Measurements from ENCODE around the gene KCNJ10. TPM values are rescaled to one million over a fixed set of nuclear protein-coding genes. Genes with fewer than 3 reads are reported as not detected.
A peak's percentile ranks its signal among the peaks of the same experiment; 100 is the strongest.

KCNJ10 gene
- total RNA-seq, 1 experiment from 2014 or later, result not detected

DNA sequence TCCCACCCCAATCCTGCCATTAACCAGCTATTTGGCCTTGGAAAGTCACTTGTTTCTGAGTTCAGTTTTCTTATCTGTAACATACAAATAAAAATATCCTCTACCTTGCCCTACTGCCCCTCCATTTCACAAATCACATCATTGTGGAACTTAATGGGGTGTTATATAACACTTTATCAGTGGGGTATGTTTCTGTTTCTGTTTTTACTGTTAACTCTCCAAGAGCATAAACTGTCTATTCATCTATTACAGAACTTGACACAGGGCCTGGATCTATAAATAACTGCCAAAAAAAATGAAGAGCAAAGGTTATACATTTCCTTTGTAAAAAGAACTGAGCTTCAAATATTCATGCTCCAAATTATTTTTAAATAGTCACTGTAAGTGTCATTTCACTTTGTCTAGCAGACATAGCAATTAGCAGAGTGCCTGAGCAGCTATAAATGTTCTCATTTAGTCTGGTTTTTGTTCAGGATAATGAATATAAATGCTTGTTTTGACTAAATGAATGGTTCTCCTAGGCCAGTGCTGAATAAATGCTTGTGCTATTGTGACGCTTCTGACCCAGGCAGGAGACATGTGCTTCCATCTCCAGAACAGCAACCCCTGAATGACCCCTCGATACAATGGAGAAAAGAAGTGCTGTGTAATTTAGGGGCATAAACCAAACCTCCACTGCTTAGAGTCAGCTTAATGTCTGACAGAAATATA is 45.6 kb downstream of the KCNJ10 start:
- DNase-seq (ENCODE audit: low spot score), result no peak

DNA sequence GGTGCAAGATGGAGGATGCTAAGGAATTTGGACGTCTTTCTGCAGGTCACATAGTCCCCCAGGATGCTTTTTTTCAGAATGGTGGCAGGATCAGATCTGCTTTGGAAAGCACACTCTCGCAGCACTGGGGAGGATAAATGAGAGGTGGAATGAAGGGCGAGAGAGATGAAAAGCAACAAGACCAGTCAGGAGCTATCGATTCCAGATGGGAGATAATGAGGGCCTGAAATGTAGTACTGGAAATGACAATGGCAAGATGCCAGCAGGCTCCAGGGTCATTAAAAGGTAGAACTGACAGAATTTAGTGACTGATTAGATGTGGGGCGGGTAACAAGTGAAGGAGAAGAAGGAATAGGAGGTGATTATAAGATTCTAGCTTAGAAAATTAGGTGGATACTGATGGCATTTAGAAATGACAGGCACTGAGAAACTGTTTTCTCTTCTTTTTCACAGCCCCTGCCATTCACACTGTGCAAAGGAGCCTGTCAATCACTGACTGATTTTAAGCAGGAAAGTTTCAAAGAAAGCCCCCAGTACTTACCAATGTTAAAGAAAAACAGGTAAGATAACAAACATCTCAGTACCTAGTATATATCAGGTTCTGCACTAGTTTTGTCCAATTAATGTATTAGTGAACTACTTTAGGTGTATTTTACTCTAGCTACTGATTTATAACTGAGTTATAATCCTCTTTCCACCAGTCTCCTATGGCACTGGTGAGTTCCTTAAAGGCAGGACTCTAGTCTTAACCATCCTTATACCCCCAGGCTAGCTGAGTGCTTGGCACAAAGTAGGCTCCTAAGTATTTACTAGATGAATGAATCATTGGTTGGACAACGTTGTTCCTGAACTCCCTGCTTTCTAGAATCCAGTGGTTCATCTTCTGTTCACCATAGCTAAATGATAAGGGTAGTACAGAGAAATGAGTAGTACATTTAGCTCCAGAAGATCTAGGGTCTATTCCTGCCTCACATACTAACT is 47.3 kb downstream of the KCNJ10 start:
- DNase-seq (ENCODE audit: low spot score), result no peak

DNA sequence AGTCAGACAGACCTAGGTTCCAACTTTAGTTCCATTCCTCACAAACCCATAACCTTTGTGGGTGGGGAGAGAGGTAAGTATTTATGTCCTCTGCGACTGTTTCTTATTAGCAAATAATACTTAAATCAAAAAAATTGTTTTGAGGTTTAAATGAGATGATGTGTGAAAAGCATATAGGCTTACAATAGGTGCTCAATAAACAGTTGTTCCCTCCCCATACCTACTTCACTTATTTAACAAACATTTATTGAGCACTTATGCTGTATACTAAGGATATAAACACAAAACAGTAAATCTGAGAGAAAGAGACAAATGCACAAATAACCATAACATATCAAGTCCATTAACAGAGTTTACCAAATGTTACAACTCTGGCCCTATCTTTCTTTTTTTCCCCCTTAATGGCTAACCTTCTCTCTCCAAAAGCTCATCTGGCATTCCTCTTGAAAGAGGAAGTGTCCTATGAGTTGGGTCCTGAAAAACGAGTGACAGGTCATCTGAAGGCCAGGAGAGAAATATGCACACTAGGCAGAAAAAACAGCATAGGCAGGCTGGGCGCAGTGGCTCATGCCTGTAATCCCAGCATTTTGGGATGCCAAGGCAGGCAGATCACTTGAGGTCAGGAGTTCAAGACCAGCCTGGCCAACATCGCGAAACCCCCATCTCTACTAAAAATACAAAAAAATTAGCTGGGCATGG is 48.4 kb downstream of the KCNJ10 start:
- no peak for DNase-seq (ENCODE audit: low spot score)

DNA sequence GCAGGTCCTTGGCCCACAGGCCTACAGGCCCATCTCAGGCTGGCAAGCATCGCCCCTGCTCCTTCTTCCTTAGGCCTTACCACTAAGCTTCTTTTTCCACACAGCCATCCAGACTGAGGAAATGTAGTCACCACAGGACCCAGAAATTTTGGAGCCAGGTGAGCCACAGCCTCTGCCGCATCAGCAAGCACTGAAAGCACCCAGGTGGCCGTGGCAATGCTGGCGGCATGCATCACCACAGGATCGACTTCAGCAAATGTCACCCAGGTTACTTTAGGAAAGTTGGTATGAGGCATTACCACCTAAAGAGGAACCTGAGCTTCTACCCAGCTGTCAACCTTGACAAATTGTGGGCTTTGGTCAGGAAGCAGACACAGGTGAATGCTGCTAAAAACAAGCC is 49.8 kb downstream of the KCNJ10 start:
- no peak for DNase-seq (ENCODE audit: low spot score)

DNA sequence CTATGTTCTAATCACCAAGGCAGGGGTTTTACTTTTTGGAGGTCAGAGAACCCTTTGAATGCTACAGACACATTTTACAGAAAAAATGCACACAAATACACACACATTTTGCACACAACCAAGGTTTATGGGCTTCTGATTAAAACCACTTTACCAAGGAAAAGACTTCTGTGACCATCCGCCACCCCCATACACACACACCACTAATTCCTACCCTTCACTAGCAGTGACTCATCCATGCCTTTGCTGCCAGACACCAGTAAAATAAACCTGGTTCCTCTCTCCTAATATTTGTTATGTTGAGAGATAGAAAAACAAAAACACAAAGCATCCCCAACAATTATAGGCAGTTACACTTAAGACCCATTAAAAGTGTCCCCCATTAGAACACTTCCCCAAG is 51.1 kb downstream of the KCNJ10 start:
- DNase-seq (ENCODE audit: low spot score), result peak; percentile 72

DNA sequence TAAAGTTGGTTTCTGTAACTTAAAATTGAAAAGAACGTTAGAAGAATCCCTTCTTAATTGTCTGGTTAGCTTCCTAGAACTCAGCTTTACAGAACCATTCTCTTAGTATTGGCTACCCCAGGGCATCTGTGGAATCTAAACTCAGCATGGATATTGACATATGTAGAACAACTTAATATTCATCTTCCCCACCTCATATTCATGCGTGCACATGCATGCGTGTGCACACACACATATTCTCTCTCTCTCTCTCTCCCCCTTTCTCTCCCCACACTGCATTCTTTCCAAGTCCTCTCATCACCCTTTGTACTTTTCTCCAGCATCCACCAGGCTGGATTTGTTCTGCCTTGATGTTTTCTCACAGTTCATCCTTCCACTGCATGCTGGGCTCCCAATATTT is 51.6 kb downstream of the KCNJ10 start:
- DNase-seq (ENCODE audit: low spot score), result no peak

DNA sequence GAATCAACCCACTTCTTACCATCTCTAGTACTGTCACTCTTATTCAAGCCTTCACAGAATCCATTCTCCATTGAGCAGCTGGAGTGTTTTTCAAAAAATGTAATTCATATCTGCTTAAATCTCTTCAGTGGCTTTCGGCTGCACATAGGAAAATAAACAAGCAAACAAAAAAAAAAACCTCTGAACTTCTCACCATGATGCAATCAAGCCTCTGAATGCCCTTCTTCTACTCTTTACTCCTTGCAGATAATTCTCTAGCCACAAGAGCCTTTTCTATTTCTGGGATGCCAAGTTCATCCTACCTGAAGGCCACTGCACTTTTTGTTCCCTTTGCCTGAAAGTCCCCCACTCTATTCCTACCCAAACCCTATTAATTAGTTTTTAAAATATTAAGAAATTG is 52.4 kb downstream of the KCNJ10 start:
- DNase-seq (ENCODE audit: low spot score), result no peak

DNA sequence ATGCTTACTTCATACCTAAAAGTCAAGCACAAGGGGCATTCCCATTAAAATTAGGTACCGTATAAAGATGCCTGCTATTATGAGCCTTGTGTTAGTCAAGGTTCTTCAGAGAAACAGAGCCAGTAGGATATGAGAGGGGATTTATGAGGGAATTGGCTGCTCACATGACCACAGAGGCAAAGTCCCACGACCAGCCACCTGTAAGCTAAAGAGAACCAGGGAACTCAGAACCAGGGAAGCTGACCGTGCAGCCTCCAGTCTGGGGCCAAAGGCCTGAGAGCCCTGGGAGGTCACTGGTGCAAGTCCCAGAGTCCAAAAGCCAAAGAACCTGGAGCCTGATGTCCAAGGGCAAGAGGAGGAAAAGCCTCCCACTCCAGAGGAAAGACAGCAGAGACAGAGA is 58.2 kb downstream of the KCNJ10 start:
- DNase-seq (ENCODE audit: low spot score), result no peak

DNA sequence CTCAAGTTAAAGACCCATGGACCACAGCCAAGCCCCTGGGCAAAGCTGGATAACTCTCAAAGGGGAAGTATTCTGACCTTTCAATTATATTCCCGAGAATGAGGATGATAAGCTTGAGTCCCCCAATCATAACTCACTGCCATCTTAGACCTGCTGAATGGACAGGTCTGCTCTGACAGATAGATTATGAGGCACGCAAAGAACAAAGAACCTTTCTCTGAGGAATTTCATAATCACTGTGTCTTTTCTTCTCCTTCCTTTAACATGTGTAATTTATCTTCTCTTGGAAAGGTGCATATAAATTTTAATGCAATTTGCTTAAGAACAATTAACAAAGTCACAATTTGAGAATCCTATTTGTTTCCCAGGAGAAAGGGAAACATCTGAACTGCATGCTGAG is 60.2 kb downstream of the KCNJ10 start:
- DNase-seq (ENCODE audit: low spot score), result no peak

DNA sequence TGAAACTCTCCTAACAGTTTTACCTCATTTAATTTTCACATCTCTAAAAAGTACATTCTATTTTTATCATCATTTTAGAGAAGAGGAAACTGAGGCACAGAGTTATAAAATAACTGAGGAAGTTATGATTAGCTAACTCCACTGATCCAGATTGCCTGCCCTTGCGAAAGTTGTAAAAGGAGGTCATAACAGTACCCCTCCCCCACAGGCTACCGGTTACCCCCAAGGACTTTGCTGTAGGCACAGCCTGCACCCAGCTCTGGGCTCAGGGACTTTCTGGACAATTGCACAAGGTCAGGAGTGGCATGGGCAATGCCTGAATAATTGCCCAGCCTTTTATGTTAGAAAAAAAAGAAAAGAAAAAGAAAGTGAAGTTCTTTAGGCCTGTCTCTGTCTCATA is 60.9 kb downstream of the KCNJ10 start:
- DNase-seq (ENCODE audit: low spot score), result no peak

DNA sequence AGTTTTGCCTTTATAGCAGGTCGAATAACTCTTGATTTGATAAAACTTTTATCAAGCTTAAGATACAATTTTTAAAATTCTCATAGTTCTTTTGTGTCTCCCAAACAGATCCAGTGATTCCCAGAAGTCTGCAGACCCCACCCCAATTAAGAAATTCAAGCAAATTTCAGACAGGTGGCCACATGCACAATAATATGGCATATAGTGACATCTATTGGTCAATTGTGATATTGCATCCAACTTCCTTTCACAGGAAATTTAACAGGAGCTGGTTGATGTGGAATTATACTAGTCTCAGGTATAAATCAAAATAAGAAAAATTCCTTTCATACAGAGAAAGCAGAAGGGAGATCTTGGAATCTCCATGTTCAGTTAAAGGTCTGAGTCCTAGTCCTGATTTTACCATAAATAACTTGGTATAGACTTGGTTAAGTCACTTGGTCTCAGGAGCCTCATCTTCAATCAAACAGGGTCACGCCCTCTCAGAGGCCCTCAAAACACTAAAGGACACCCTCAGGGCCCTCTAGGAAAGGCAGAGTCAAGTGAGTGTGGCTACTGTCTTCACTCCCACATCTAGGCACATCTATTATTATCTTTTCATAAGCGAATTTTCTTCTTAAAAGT is 62.3 kb downstream of the KCNJ10 start:
- peak; percentile 56 for DNase-seq (ENCODE audit: low spot score)

DNA sequence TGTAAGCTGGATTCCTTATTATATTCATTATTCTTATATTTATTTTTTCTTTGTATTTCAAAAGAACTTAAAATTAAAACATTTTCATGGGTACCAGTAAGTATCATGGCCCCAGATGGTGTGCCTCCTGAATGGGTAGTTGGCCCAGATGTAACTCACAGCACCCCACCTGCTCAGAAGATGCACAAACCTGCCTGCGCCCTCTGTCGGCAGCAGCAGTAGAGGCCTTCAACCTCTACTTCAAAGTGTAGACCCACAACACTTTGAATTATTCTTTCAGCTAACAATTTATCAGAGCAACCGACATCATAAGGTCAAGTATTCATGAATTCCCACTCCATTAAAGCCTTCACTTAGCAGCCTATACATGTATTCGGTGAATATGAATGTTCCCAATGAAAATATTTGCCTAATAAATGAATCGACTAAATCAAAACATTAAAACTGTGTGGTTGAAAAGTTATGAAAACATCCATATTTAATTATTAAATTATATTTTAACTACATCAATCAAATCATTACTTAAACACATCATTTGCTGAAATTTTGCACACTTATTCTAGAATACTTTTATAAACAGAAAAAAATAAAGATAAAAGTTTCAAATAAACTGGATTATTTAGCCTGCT is 63.5 kb downstream of the KCNJ10 start:
- peak; percentile 88 for DNase-seq (ENCODE audit: low spot score)

DNA sequence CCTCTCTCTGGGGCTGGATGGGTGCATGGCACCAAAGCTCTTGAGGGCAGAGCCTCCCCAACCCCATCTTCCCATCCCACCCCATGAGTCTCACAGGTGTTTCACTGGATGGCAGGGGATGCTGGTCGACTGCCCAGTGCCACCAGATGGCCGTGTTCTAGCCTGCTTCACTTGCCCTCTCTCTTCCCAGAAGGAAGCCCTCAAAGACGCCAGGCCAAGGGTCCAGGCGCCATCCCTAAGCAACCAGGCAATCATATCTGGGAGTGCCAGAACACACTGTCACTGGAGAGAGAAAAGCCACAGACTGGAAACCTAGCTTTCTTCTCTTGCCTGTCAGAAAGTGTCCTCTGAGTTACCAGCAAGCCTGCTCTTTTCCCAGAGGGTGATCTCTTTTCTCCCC is 64.9 kb downstream of the KCNJ10 start:
- no peak for DNase-seq (ENCODE audit: low spot score)

DNA sequence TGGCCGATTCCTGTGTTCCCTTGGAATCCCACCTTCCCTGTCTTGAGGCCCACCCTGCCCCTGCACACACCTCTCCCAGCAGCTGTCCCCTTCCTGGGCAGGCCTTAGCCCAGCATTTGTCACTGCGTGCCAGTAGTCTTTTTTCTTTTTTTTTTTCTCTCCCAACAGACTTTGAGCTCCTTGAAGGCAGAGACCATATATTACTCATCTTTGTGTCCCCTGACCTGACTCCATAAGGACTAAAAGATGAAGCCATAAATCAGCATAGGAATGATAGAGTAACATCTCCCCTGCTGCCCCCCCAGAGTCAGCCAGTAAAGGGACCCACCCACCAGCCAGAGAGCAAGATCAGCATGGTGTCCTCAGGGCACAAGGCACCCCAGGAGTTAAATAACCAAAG is 65.5 kb downstream of the KCNJ10 start:
- DNase-seq (ENCODE audit: low spot score), result no peak

DNA sequence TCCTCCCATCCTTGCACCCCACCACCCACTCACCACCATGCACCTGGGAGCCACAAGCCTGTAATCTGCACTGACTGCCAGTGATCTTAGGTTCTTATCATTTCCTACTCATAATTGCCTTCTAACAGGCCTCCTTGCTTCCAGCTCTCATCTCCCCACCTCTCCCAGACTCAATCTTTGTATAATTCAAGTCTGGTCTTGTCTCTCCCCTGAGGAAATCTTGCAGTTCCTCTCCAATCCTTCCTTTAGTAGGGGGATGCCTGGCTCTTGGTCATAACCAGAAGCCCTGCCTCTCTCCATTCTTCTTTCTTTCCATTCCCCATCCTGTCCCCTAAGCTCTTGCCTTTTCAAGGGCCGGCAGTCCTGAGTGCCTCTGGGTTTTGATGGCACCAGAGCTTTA is 66.0 kb downstream of the KCNJ10 start:
- DNase-seq (ENCODE audit: low spot score), result no peak

DNA sequence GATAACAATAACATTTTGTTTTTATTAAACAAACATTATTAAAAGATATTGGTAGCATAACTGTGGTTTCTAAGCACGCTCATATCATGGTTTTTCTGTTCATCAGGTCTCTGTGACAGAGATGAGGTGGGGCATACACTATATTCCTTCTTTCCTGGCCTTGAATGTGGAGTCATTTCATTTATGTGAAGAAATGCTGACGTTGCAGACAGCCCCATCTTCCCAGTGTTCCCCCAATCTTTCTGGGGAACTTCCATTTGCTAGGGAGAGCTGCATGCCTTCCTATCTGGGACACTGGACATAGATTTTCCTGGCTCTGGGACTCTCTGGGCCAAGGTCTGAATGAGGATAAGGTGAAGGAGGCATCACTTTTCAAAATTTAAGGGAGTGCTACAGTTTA is 68.5 kb downstream of the KCNJ10 start:
- DNase-seq (ENCODE audit: low spot score), result no peak

DNA sequence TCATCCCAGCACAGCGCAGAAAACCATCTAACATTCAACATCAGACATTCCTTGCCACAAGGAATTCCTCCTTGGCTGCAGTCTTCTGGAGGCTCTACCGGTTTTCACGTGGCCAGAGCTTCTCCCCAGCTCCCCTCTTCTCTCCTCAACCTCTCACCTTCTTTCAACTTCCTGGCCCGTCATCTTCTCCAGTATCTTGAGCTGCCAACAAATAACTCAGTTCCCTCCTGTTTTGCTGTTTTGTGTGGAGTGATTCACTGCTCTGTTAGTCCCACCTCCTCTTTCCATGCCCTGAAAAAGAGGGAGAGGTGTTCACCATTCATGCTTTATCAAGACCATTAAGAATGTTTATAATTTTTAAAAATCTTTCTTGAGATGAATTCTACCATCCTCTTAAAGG is 70.8 kb downstream of the KCNJ10 start:
- DNase-seq (ENCODE audit: low spot score), result peak; percentile 25

DNA sequence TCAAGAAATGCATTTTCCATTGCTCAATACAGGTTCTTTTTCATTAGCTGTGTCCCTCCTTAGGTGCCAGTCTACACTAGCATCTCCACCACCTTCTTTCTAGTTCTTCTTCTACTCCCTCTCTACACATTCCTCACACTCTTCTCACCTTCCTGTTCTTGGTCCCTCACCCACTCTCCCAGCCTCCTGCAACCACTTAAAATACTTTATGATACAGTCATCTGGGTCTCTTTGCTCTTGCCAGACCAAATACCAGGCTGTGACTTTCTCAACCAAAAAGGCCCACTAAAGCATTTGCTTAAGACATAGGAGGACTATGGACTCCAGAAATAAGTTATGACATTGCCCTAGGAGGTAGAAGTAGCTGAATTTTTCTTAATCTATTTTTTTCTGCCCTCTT is 73.3 kb downstream of the KCNJ10 start:
- peak; percentile 95 for DNase-seq (ENCODE audit: low spot score)

DNA sequence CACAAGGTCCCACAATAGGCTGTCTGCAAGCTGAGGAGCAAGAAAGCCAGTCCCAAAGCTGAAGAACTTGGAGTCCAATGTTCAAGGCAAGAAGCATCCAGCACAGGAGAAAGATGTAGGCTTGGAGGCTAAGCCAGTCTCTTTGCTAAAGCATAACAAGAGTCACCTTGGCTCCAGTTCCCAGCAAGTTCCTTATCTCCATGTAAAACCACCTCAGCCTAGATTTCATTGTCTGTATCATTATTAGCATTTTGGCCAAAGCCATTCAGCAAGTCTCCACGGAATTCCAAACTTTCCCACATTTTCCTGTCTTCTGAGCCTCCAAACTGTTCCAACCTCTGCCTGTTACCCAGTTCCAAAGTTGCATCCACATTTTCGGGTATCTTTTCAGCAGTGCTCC is 75.1 kb downstream of the KCNJ10 start:
- DNase-seq (ENCODE audit: low spot score), result no peak

DNA sequence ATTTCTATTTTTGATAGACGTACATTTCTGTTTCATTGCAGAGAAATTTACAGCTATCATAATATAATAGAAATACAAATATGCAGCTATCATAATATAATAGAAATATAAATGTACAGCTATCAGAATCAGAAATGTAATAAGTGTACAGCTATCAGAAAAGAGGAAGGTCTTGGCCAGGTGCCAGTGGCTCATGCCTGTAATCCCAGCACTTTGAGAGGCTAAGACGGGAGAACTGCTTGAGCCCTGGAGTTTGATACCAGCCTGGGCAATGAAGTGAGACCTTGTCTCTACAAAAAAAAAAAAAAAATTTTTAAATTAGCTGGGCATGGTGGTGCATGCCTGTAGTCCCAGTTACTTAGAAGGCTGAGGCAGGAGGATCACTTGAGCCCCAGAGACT is 76.0 kb downstream of the KCNJ10 start:
- DNase-seq (ENCODE audit: low spot score), result no peak

DNA sequence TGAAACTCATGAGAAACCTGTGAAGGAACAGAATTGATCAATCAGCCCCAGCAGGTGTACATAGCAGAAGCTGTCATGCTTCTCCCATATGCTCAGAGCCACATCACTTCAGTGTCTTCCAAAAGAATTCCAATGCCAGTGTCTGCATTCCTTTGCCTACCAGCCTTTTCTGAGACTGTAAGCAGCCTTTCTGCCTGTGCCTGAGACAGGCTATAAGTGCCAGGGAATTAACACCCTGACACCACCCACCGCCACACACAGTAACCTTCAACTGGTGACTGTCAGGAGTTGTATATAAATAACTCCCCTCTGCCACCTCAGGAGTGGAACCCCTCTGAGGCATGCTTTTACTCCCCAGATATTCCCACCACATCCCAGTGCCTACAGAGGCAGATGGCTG is 77.8 kb downstream of the KCNJ10 start:
- DNase-seq (ENCODE audit: low spot score), result no peak

DNA sequence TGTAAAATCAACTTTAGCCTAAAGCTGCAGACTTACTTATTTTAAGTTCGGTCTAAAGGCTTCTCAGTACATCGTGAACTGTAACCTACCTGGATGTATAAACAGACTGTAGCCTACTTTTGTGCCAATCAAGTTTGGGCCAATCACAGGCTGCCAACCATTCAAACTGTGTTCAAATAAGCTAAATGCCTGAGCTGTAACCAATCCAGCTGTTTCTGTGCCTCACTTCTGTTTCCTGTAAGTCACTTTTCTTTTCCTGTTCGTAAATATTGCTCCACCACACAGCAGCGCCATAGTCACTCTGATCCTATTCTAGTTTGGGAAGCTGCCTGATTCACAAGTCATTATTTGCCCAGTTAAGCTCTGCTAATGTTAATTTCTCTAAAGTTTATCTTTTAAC is 78.4 kb downstream of the KCNJ10 start:
- no peak for DNase-seq (ENCODE audit: low spot score)
